GM23338 (cell line): ENCODE results near the gene ACRBP.

Experiments used
- EZH2 ChIP-seq: fragments of 200-600 bp; sonication (generic); IDR thresholded peaks from one replicate; pipeline ENCODE4 v1.8.0; 2017; ENCODE audit warnings: antibody characterized with exemption, mild to moderate bottlenecking, low read depth; ENCODE audit not compliant: unreplicated experiment
- EZH2phosphoT487 ChIP-seq: fragments of 200-600 bp; sonication (generic); IDR thresholded peaks from one replicate; pipeline ENCODE4 v1.8.1; 2018; ENCODE audit warnings: antibody characterized with exemption; ENCODE audit not compliant: unreplicated experiment
- JUNB ChIP-seq: IDR thresholded peaks from one replicate; pipeline ENCODE4 v1.6.1; 2016; ENCODE audit warnings: antibody characterized with exemption; ENCODE audit not compliant: unreplicated experiment
- POLR2AphosphoS5 ChIP-seq: IDR thresholded peaks from 2 replicates; pipeline ENCODE4 v1.6.1; 2016; ENCODE audit warnings: antibody characterized with exemption, low read depth
- STAT1 ChIP-seq: IDR thresholded peaks from one replicate; pipeline ENCODE4 v1.6.1; 2016; ENCODE audit warnings: antibody characterized with exemption; ENCODE audit not compliant: unreplicated experiment
- ZNF331 ChIP-seq: fragments of 250-450 bp; sonication (Bioruptor Pico); IDR thresholded peaks from 2 replicates; pipeline ENCODE4 v1.5.0; 2020; ENCODE audit warnings: low read depth, mild to moderate bottlenecking, moderate library complexity
- ZNF462 ChIP-seq: fragments of 250-450 bp; sonication (Bioruptor Pico); IDR thresholded peaks from 2 replicates; pipeline ENCODE4 v1.5.0; 2020; ENCODE audit warnings: mild to moderate bottlenecking, moderate library complexity
- TF ChIP-seq, protein P1 (sequence below), 2 experiments: fragments of 200-600 bp in 1 of 2; sonication (generic) in 1 of 2; conservative IDR thresholded peaks; 2 replicates each; pipeline versions ENCODE4 v1.5.1 to v1.6.1; 2016 to 2017; ENCODE audit warnings: antibody characterized with exemption in 2 of 2, low read depth in 2 of 2, mild to moderate bottlenecking in 2 of 2, moderate library complexity in 1 of 2
- TF ChIP-seq, protein P2 (sequence below): IDR thresholded peaks from one replicate; pipeline ENCODE4 v1.6.1; 2018; ENCODE audit warnings: antibody characterized with exemption; ENCODE audit not compliant: unreplicated experiment

- TF ChIP-seq, protein P1, sequence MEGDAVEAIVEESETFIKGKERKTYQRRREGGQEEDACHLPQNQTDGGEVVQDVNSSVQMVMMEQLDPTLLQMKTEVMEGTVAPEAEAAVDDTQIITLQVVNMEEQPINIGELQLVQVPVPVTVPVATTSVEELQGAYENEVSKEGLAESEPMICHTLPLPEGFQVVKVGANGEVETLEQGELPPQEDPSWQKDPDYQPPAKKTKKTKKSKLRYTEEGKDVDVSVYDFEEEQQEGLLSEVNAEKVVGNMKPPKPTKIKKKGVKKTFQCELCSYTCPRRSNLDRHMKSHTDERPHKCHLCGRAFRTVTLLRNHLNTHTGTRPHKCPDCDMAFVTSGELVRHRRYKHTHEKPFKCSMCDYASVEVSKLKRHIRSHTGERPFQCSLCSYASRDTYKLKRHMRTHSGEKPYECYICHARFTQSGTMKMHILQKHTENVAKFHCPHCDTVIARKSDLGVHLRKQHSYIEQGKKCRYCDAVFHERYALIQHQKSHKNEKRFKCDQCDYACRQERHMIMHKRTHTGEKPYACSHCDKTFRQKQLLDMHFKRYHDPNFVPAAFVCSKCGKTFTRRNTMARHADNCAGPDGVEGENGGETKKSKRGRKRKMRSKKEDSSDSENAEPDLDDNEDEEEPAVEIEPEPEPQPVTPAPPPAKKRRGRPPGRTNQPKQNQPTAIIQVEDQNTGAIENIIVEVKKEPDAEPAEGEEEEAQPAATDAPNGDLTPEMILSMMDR (conservative IDR thresholded peaks at IDR 0.05; ENCODE audit: low read depth in 2 of 2) = no peak
- TF ChIP-seq ZNF462 (no peak), POLR2AphosphoS5 (no peak), EZH2phosphoT487 (no peak), EZH2 (no peak), JUNB (no peak), ZNF331 (CRISPR knock-in tag) (no peak), STAT1 (no peak)
- TF ChIP-seq, protein P2, sequence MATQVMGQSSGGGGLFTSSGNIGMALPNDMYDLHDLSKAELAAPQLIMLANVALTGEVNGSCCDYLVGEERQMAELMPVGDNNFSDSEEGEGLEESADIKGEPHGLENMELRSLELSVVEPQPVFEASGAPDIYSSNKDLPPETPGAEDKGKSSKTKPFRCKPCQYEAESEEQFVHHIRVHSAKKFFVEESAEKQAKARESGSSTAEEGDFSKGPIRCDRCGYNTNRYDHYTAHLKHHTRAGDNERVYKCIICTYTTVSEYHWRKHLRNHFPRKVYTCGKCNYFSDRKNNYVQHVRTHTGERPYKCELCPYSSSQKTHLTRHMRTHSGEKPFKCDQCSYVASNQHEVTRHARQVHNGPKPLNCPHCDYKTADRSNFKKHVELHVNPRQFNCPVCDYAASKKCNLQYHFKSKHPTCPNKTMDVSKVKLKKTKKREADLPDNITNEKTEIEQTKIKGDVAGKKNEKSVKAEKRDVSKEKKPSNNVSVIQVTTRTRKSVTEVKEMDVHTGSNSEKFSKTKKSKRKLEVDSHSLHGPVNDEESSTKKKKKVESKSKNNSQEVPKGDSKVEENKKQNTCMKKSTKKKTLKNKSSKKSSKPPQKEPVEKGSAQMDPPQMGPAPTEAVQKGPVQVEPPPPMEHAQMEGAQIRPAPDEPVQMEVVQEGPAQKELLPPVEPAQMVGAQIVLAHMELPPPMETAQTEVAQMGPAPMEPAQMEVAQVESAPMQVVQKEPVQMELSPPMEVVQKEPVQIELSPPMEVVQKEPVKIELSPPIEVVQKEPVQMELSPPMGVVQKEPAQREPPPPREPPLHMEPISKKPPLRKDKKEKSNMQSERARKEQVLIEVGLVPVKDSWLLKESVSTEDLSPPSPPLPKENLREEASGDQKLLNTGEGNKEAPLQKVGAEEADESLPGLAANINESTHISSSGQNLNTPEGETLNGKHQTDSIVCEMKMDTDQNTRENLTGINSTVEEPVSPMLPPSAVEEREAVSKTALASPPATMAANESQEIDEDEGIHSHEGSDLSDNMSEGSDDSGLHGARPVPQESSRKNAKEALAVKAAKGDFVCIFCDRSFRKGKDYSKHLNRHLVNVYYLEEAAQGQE = no peak
Observed at GRCh38 chr12:6685814-6686213, 38.6 kb upstream of the ACRBP start.
